H9 (cell line): ENCODE measurements around the gene TCF4. TPM values are rescaled to one million over a fixed set of nuclear protein-coding genes. Genes with fewer than 3 reads are reported as not detected.
A peak's percentile ranks its signal among the peaks of the same experiment; 100 is the strongest.

Source experiments
- DNase-seq: peaks from one replicate; pipeline ENCODE4 v3.0.0-alpha.2; 2017
- H2AFZ ChIP-seq: one replicate; pipeline ENCODE4 v1.6.1; 2013; ENCODE audit warnings: mild to moderate bottlenecking, low read length, control low read depth, moderate library complexity
- H2AK5ac ChIP-seq: 2 replicates; pipeline ENCODE4 v1.6.1; 2013; ENCODE audit warnings: low read length, control low read depth, mixed read lengths; ENCODE audit not compliant: insufficient read length
- H2BK120ac ChIP-seq: one replicate; pipeline ENCODE4 v1.6.1; 2013; ENCODE audit warnings: low read depth, mild to moderate bottlenecking, low read length, control low read depth, inconsistent platforms; ENCODE audit not compliant: poor library complexity, severe bottlenecking
- H2BK12ac ChIP-seq: 2 replicates; pipeline ENCODE4 v1.6.1; 2013; ENCODE audit warnings: low read length, control low read depth, mixed read lengths, low read depth; ENCODE audit not compliant: insufficient read length
- H2BK15ac ChIP-seq: 2 replicates; pipeline ENCODE4 v1.6.1; 2013; ENCODE audit warnings: low read depth, low read length, control low read depth
- H2BK20ac ChIP-seq: one replicate; pipeline ENCODE4 v1.6.1; 2013; ENCODE audit warnings: low read depth, mild to moderate bottlenecking, low read length, control low read depth, inconsistent platforms; ENCODE audit not compliant: poor library complexity, severe bottlenecking
- H2BK5ac ChIP-seq: 2 replicates; pipeline ENCODE4 v1.6.1; 2013; ENCODE audit warnings: low read length, control low read depth, mixed read lengths; ENCODE audit not compliant: insufficient read length
- H3K14ac ChIP-seq: 2 replicates; pipeline ENCODE4 v1.6.1; 2013; ENCODE audit warnings: low read length, control low read depth; ENCODE audit not compliant: insufficient read depth
- H3K18ac ChIP-seq: 2 replicates; pipeline ENCODE4 v1.6.1; 2013; ENCODE audit warnings: low read depth, mild to moderate bottlenecking, mixed read lengths, low read length, control low read depth; ENCODE audit not compliant: insufficient read length
- H3K23ac ChIP-seq: 2 replicates; pipeline ENCODE4 v1.6.1; 2013; ENCODE audit warnings: low read length, control low read depth, mixed read lengths, low read depth; ENCODE audit not compliant: insufficient read length
- H3K23me2 ChIP-seq: 2 replicates; pipeline ENCODE4 v1.6.1; 2013; ENCODE audit warnings: low read depth, mild to moderate bottlenecking, mixed read lengths, low read length, control low read depth; ENCODE audit not compliant: insufficient read length, poor library complexity, severe bottlenecking
- H3K27ac ChIP-seq: 2 replicates; pipeline ENCODE4 v1.5.1; 2013; ENCODE audit warnings: low read length, control low read depth, mixed read lengths, low read depth; ENCODE audit not compliant: insufficient read length
- H3K27me3 ChIP-seq: 2 replicates; pipeline ENCODE4 v1.6.1; 2013; ENCODE audit warnings: low read length, control low read depth, inconsistent platforms; ENCODE audit not compliant: insufficient read depth
- H3K4ac ChIP-seq: 2 replicates; pipeline ENCODE4 v1.6.1; 2013; ENCODE audit warnings: low read depth, mild to moderate bottlenecking, control low read depth, inconsistent platforms, low read length, moderate library complexity
- H3K4me1 ChIP-seq: 2 replicates; pipeline ENCODE4 v1.6.1; 2013; ENCODE audit warnings: low read length, control low read depth, inconsistent platforms; ENCODE audit not compliant: insufficient read depth
- H3K4me2 ChIP-seq: 2 replicates; pipeline ENCODE4 v1.6.1; 2013; ENCODE audit warnings: low read length, control low read depth, mixed read lengths; ENCODE audit not compliant: insufficient read length, insufficient read depth
- H3K56ac ChIP-seq: 2 replicates; pipeline ENCODE4 v1.6.1; 2013; ENCODE audit warnings: low read depth, mild to moderate bottlenecking, mixed read lengths, low read length, control low read depth; ENCODE audit not compliant: insufficient read length
- H3K79me1 ChIP-seq: 2 replicates; pipeline ENCODE4 v1.6.1; 2013; ENCODE audit warnings: low read depth, mild to moderate bottlenecking, moderate library complexity, low read length, control low read depth, inconsistent platforms; ENCODE audit not compliant: insufficient read depth, poor library complexity, severe bottlenecking
- H3K79me2 ChIP-seq: 2 replicates; pipeline ENCODE4 v1.6.1; 2013; ENCODE audit warnings: low read length, control low read depth, inconsistent platforms; ENCODE audit not compliant: insufficient read depth
- H3K9ac ChIP-seq: 2 replicates; pipeline ENCODE4 v1.6.1; 2013; ENCODE audit warnings: low read length, control low read depth, mixed read lengths; ENCODE audit not compliant: insufficient read length; ENCODE audit errors: extremely low read depth
- H3K9me3 ChIP-seq: one replicate; pipeline ENCODE4 v1.6.1; 2013; ENCODE audit warnings: low read depth, low read length, inconsistent platforms; ENCODE audit not compliant: control insufficient read depth
- H3T11ph ChIP-seq: one replicate; pipeline ENCODE4 v1.6.1; 2013; ENCODE audit warnings: mild to moderate bottlenecking, low read length, control low read depth, inconsistent platforms
- H4K20me1 ChIP-seq: one replicate; pipeline ENCODE4 v1.6.1; 2013; ENCODE audit not compliant: control insufficient read depth, insufficient read length, insufficient read depth
- H4K5ac ChIP-seq: 2 replicates; pipeline ENCODE4 v1.6.1; 2013; ENCODE audit warnings: low read depth, mild to moderate bottlenecking, mixed read lengths, low read length, control low read depth; ENCODE audit not compliant: insufficient read length
- H4K8ac ChIP-seq: replicated peaks from 2 replicates; pipeline ENCODE4 v1.6.1; 2013; ENCODE audit warnings: low read length, control low read depth, mixed read lengths, low read depth; ENCODE audit not compliant: insufficient read length
- H4K91ac ChIP-seq: 2 replicates; pipeline ENCODE4 v1.6.1; 2013; ENCODE audit warnings: low read depth, mild to moderate bottlenecking, moderate library complexity, mixed read lengths, low read length, control low read depth; ENCODE audit not compliant: insufficient read length
- H3K27ac Mint-ChIP-seq, 3 experiments: 2 replicates in 2 of 3; 3 replicates in 1 of 3; pipeline ENCODE4 v1.8.0; 2020 to 2021; ENCODE audit warnings: mixed read lengths in 3 of 3, mild to moderate bottlenecking in 1 of 3, moderate library complexity in 1 of 3
- H3K27me3 Mint-ChIP-seq: 2 replicates; pipeline ENCODE4 v1.8.0; 2021; ENCODE audit warnings: low read depth, mild to moderate bottlenecking, moderate library complexity, mixed read lengths
- H3K36me3 Mint-ChIP-seq, 3 experiments: 2 replicates in 2 of 3; 3 replicates in 1 of 3; pipeline ENCODE4 v1.8.0; 2020 to 2021; ENCODE audit warnings: low read depth in 3 of 3, mixed read lengths in 3 of 3; ENCODE audit not compliant: insufficient read depth in 1 of 3
- H3K4me1 Mint-ChIP-seq, 2 experiments: 2 replicates each; pipeline ENCODE4 v1.8.0; 2020; ENCODE audit warnings: mixed read lengths in 2 of 2
- H3K4me3 Mint-ChIP-seq, 2 experiments: 2 replicates in 1 of 2; 3 replicates in 1 of 2; pipeline ENCODE4 v1.8.0; 2020 to 2021; ENCODE audit warnings: mild to moderate bottlenecking in 2 of 2, mixed read lengths in 2 of 2, moderate library complexity in 1 of 2
- H3K9me3 Mint-ChIP-seq, 2 experiments: 2 replicates in 1 of 2; 3 replicates in 1 of 2; pipeline ENCODE4 v1.8.0; 2020; ENCODE audit warnings: mild to moderate bottlenecking in 2 of 2, mixed read lengths in 2 of 2, moderate library complexity in 1 of 2
- WGBS: extraction: QIAGEN DNeasy Blood & Tissue Kit; methylation state at CpG from one replicate; pipeline ENCODE4 v1.1.7; 2013; ENCODE audit warnings: missing lambda C conversion rate, low lambda C conversion rate, mixed read lengths; ENCODE audit not compliant: insufficient read length; ENCODE audit errors: extremely low coverage; 5-methylcytosine and 5-hydroxymethylcytosine counted together
- total RNA-seq: library from RNA; stranded (reverse); gene quantifications from 2 replicates; pipeline ENCODE4 v1.2.1, GENCODE V29; 2021
- TF ChIP-seq, protein P1 (sequence below): fragments of 200-600 bp; sonication (generic); conservative IDR thresholded peaks from 3 replicates; pipeline ENCODE4 v1.8.0; 2021; ENCODE audit warnings: antibody characterized with exemption, mild to moderate bottlenecking

The TCF4 gene
- total RNA-seq, 1 experiment from 2014 or later: 99.4 TPM

DNA sequence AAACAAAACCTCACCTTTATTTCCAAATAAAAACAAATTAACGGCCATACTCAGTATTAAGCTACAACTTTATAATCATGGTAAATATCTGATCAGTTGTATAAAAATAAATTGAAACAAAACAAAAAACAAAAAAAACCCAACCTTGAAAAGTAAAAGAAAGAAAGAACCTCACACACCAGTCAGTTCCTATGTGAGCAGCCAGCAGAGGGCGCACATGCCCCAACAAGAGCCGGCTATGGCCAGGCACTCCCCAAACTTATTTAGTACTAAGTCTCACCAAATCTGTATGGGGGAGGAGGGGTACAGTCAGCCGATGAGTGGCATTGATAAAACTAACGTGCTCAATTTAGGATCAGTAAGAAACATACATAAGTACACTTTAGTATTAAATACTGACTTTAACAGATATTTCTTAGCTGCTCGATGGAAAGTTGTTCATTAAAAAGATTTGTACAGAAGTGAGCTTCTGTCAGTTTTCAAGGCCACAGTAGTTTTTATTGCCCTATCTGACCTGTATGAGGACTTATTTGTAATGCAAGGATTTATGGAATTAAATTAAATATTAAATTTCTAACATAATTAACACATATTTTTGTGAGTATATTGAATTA is 172.6 kb downstream of the TCF4 start:
- no peak overlapping the region for H3K27ac ChIP-seq
- no peak overlapping the region for H2AK5ac ChIP-seq
- H3K79me1 ChIP-seq: no peaks in the 10 kb centered on the region
- no peak overlapping the region for H4K8ac ChIP-seq
- no peak overlapping the region for H2BK20ac ChIP-seq
- H3K36me3 Mint-ChIP-seq: no peaks in the 10 kb centered on the region
- no peak overlapping the region for H3K56ac ChIP-seq
- H3K4ac ChIP-seq: no peak overlapping the region
- H2BK120ac ChIP-seq: no peak overlapping the region
- H3K14ac ChIP-seq: no peak overlapping the region
- H4K20me1 ChIP-seq: no peaks in the 10 kb centered on the region
- no peaks in the 10 kb centered on the region for H3K23me2 ChIP-seq
- H2BK5ac ChIP-seq: no peak overlapping the region
- no peak overlapping the region for H3K4me2 ChIP-seq
- no peak overlapping the region for H3K9ac ChIP-seq
- peak overlapping the region in 1 of 3 experiments; percentile 89; a peak in 3 of 7 replicates for H3K27ac Mint-ChIP-seq
- no peaks in the 10 kb centered on the region for H3K27me3 Mint-ChIP-seq
- peaks cover 12% of the 10 kb centered on the region for H3K79me2 ChIP-seq
- no peaks in the 10 kb centered on the region for H3K9me3 ChIP-seq
- H2BK15ac ChIP-seq: no peak overlapping the region
- H3K4me3 Mint-ChIP-seq: no peak overlapping the region
- TF ChIP-seq, protein P1, sequence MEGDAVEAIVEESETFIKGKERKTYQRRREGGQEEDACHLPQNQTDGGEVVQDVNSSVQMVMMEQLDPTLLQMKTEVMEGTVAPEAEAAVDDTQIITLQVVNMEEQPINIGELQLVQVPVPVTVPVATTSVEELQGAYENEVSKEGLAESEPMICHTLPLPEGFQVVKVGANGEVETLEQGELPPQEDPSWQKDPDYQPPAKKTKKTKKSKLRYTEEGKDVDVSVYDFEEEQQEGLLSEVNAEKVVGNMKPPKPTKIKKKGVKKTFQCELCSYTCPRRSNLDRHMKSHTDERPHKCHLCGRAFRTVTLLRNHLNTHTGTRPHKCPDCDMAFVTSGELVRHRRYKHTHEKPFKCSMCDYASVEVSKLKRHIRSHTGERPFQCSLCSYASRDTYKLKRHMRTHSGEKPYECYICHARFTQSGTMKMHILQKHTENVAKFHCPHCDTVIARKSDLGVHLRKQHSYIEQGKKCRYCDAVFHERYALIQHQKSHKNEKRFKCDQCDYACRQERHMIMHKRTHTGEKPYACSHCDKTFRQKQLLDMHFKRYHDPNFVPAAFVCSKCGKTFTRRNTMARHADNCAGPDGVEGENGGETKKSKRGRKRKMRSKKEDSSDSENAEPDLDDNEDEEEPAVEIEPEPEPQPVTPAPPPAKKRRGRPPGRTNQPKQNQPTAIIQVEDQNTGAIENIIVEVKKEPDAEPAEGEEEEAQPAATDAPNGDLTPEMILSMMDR: peak; percentile 98
- H3K4me1 Mint-ChIP-seq: peaks cover 65 to 69% of the 10 kb centered on the region in 2 experiments
- no peak overlapping the region for H3K18ac ChIP-seq
- H4K91ac ChIP-seq: no peak overlapping the region
- H4K5ac ChIP-seq: no peak overlapping the region
- 100% methylated on average over 1 of the region's 6 CpGs for WGBS
- no peak overlapping the region for H2BK12ac ChIP-seq
- H3K23ac ChIP-seq: no peak overlapping the region
- no peak overlapping the region for H2AFZ ChIP-seq
- peaks cover 7% of the 10 kb centered on the region for H3K4me1 ChIP-seq
- H3K9me3 Mint-ChIP-seq: no peaks in the 10 kb centered on the region
- H3T11ph ChIP-seq: no peak overlapping the region
- H3K27me3 ChIP-seq: no peaks in the 10 kb centered on the region
- peak; percentile 75 for DNase-seq
